Type B pancreatic cell (in vitro differentiated cells): Measurements from ENCODE around the gene NKAP. TPM values are rescaled to one million over a fixed set of nuclear protein-coding genes. Genes with fewer than 3 reads are reported as not detected.
A peak's percentile ranks its signal among the peaks of the same experiment; 100 is the strongest.

ENCODE experiments used
- DNase-seq: peaks from one replicate; pipeline ENCODE4 v3.0.0; 2021; ENCODE audit warnings: mixed read lengths; ENCODE audit not compliant: unreplicated experiment; ENCODE audit errors: extremely low spot score
- H3K27ac Mint-ChIP-seq: 2 replicates; pipeline ENCODE4 v1.8.0; 2021; ENCODE audit warnings: mild to moderate bottlenecking, mixed read lengths
- H3K27me3 Mint-ChIP-seq: 2 replicates; pipeline ENCODE4 v1.8.0; 2021; ENCODE audit warnings: mixed read lengths
- H3K36me3 Mint-ChIP-seq: 2 replicates; pipeline ENCODE4 v1.8.0; 2021; ENCODE audit warnings: mixed read lengths
- H3K4me1 Mint-ChIP-seq: one replicate; pipeline ENCODE4 v1.8.0; 2021; ENCODE audit warnings: mixed read lengths; ENCODE audit not compliant: unreplicated experiment
- H3K4me3 Mint-ChIP-seq: 2 replicates; pipeline ENCODE4 v1.8.0; 2021; ENCODE audit warnings: mild to moderate bottlenecking, mixed read lengths
- H3K9me3 Mint-ChIP-seq: 2 replicates; pipeline ENCODE4 v1.8.0; 2021; ENCODE audit warnings: mixed read lengths
- total RNA-seq: library from RNA; stranded (reverse); gene quantifications from 2 replicates; pipeline ENCODE4 v1.2.1, GENCODE V29; 2021; ENCODE audit warnings: low replicate concordance
- TF ChIP-seq, protein P1 (sequence below): fragments of 200-600 bp; sonication (generic); conservative IDR thresholded peaks from 2 replicates; pipeline ENCODE4 v1.5.0; 2021; ENCODE audit warnings: antibody characterized with exemption, mild to moderate bottlenecking

NKAP gene
- total RNA-seq, 1 donor from 2014 or later = 9.1 TPM

GRCh38 chrX:119880552-119881437, 62.8 kb downstream of the NKAP start:
- no peak overlapping the region for H3K4me3 Mint-ChIP-seq
- H3K27ac Mint-ChIP-seq = peak overlapping the region; percentile 10
- no peaks in the 10 kb centered on the region for H3K9me3 Mint-ChIP-seq
- no peak for DNase-seq
- TF ChIP-seq, protein P1, sequence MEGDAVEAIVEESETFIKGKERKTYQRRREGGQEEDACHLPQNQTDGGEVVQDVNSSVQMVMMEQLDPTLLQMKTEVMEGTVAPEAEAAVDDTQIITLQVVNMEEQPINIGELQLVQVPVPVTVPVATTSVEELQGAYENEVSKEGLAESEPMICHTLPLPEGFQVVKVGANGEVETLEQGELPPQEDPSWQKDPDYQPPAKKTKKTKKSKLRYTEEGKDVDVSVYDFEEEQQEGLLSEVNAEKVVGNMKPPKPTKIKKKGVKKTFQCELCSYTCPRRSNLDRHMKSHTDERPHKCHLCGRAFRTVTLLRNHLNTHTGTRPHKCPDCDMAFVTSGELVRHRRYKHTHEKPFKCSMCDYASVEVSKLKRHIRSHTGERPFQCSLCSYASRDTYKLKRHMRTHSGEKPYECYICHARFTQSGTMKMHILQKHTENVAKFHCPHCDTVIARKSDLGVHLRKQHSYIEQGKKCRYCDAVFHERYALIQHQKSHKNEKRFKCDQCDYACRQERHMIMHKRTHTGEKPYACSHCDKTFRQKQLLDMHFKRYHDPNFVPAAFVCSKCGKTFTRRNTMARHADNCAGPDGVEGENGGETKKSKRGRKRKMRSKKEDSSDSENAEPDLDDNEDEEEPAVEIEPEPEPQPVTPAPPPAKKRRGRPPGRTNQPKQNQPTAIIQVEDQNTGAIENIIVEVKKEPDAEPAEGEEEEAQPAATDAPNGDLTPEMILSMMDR = peak; percentile 71
- no peaks in the 10 kb centered on the region for H3K27me3 Mint-ChIP-seq
- no peaks in the 10 kb centered on the region for H3K36me3 Mint-ChIP-seq
- H3K4me1 Mint-ChIP-seq = no peaks in the 10 kb centered on the region

DNA sequence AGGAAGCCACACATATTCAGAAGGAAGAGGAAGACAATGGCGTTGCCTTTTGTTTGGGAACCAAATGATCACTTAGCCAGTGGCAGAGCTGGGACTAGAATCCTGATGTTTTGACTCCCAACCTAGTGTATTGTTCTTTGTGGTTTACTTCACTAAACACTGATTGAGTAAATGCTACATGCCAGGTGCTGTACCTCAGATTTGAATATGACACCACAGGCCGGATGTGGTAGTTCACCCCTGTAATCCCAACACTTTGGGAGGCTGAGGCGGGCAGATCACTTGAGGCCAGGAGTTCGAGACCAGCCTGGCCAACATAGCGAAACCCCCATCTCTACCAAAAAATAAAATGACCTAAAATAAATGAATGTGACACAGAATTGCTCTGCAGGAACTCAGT, 63.5 kb downstream of the NKAP start:
- Mint-ChIP-seq H3K27me3 (no peaks in the 10 kb centered on the region), H3K9me3 (no peaks in the 10 kb centered on the region), H3K4me1 (no peaks in the 10 kb centered on the region), H3K4me3 (no peak overlapping the region), H3K27ac (peak overlapping the region; percentile 10), H3K36me3 (no peaks in the 10 kb centered on the region)
- TF ChIP-seq, protein P1 = no peak
- DNase-seq = no peak

DNA sequence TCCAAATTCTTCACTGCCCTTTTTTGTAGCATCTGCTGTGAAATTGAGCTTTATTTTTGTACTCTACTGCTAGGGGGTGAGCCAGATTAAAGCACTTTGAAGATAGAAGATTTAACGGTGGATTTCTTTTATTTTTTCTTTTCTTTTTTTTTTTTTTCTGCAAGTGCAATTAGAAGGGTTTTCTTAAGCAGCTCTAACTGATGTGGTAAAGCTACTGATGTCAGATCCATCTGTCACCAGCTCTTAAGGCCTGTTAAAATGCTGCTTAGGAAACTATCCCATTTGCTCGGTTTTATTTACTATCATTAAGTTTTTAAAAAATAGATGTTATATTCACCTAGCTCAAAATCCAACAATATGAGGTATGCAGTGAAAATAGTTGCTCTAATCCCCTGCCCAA, 64.8 kb downstream of the NKAP start:
- no peaks in the 10 kb centered on the region for H3K9me3 Mint-ChIP-seq
- no peaks in the 10 kb centered on the region for H3K27me3 Mint-ChIP-seq
- H3K27ac Mint-ChIP-seq = no peak overlapping the region
- H3K4me1 Mint-ChIP-seq = no peaks in the 10 kb centered on the region
- no peaks in the 10 kb centered on the region for H3K36me3 Mint-ChIP-seq
- H3K4me3 Mint-ChIP-seq = no peak overlapping the region
- DNase-seq = no peak
- TF ChIP-seq, protein P1 = no peak

- peak within 1 kb of the TSS; percentile 90 for H3K27ac Mint-ChIP-seq
- DNase-seq = no peak
- TF ChIP-seq, protein P1 = no peak
- peak within 1 kb of the TSS; percentile 96 for H3K4me3 Mint-ChIP-seq
- H3K9me3 Mint-ChIP-seq = no peaks in the 10 kb centered on the region
- no peaks in the 10 kb centered on the region for H3K4me1 Mint-ChIP-seq
- no peaks in the 10 kb centered on the region for H3K27me3 Mint-ChIP-seq
- peaks cover 3% of the 10 kb centered on the region for H3K36me3 Mint-ChIP-seq
Observed at GRCh38 chrX:119871599-119872395, 71.8 kb downstream of the NKAP start, which contains the start of the genes NDUFA1 and RNF113A. TSS of gene NDUFA1 (plus strand) at chrX:119871832. CDS start at chrX:119871912, 80 bp downstream. TSS of gene RNF113A (minus strand) at chrX:119871733. CDS start at chrX:119871613, 120 bp downstream.

DNA sequence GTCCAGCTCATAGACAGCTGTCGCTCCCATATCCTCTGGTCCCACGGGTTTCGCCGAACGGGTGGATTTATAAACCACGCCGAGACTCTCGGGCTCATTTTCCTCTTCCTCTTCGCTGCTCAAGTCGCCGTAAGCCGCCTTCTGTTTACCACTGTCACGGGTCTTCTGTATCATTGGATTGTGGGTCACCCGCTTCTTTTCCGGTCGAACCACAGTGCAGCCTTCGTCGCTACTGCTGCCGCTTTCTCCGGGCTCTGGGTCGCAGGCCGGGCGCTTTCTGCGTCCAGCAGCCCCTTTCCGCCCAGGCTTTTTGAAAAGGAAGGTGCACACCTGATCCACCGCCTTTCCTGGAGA, 72.3 kb downstream of the NKAP start:
- DNase-seq = no peak
- H3K27ac Mint-ChIP-seq = peak overlapping the region; percentile 90
- no peaks in the 10 kb centered on the region for H3K4me1 Mint-ChIP-seq
- H3K4me3 Mint-ChIP-seq = peak overlapping the region; percentile 96
- H3K27me3 Mint-ChIP-seq = no peaks in the 10 kb centered on the region
- TF ChIP-seq, protein P1 = no peak
- H3K36me3 Mint-ChIP-seq = peaks cover 3% of the 10 kb centered on the region
- H3K9me3 Mint-ChIP-seq = no peaks in the 10 kb centered on the region

Other genes with a start within 250 kb of the NKAP start
- gene SOWAHD, start 185.2 kb downstream of the NKAP start, total RNA-seq = 0.63 TPM in 1 of 2 replicates, not detected in the other
- 2,402 and 2,468 TPM in 2 replicates for gene RPL39, start 152.1 kb downstream of the NKAP start, total RNA-seq
- 12.4 and 16.4 TPM in 2 replicates for gene UPF3B, start 90.8 kb downstream of the NKAP start, total RNA-seq
- gene RNF113A, start 72.0 kb downstream of the NKAP start, total RNA-seq = 12.7 and 16.9 TPM in 2 replicates
- gene NDUFA1, start 71.9 kb downstream of the NKAP start, total RNA-seq = 81.9 and 117 TPM in 2 replicates
- 0.92 TPM in 1 of 2 replicates, not detected in the other for gene AKAP14, start 47.9 kb downstream of the NKAP start, total RNA-seq
- gene RHOXF2B, start 133.9 kb upstream of the NKAP start, total RNA-seq = not detected in 2 replicates
- not detected in 2 replicates for gene RHOXF1, start 172.2 kb upstream of the NKAP start, total RNA-seq
- not detected in 2 replicates for gene RHOXF2, start 214.9 kb upstream of the NKAP start, total RNA-seq